HEK293T (cell line): ENCODE measurements around the gene METTL25B.
"Not testable (repeated sequence)": the region's sequence is repeated elsewhere in the genome, so short reads cannot be mapped to it uniquely, and the experiment has no call there.

Experiments
- BHLHE40 ChIP-seq: fragments of 450-650 bp; IDR thresholded peaks from 2 replicates; pipeline ENCODE4 v1.6.1; 2016; ENCODE audit warnings: mild to moderate bottlenecking, moderate library complexity, borderline replicate concordance
- CTBP1 ChIP-seq: fragments of 450-650 bp; IDR thresholded peaks from 2 replicates; pipeline ENCODE4 v1.6.1; 2016; ENCODE audit warnings: borderline replicate concordance
- ELF4 ChIP-seq: fragments of 450-650 bp; IDR thresholded peaks from 2 replicates; pipeline ENCODE4 v1.6.1; 2017; ENCODE audit warnings: antibody characterized with exemption
- FOXA1 ChIP-seq: fragments of 450-650 bp; IDR thresholded peaks from 2 replicates; pipeline ENCODE4 v1.6.1; 2016; ENCODE audit warnings: mild to moderate bottlenecking
- LEF1 ChIP-seq: fragments of 450-650 bp; IDR thresholded peaks from 2 replicates; pipeline ENCODE4 v1.6.1; 2017; ENCODE audit warnings: mild to moderate bottlenecking, borderline replicate concordance
- SP1 ChIP-seq: fragments of 450-650 bp; IDR thresholded peaks from 2 replicates; pipeline ENCODE4 v1.6.1; 2017
- SUZ12 ChIP-seq: fragments of 450-650 bp; IDR thresholded peaks from 2 replicates; pipeline ENCODE4 v1.6.1; 2016; ENCODE audit warnings: mild to moderate bottlenecking
- ZNF384 ChIP-seq: fragments of 450-650 bp; IDR thresholded peaks from 2 replicates; pipeline ENCODE4 v1.6.1; 2016

GRCh38 chr1:156765136-156765535, 36.9 kb downstream of the METTL25B start:
- TF ChIP-seq BHLHE40, CTBP1, ELF4, LEF1, ZNF384, FOXA1, SUZ12, SP1: not testable (repeated sequence)
